GM18519 (cell line): ENCODE measurements around the gene RELB.
"Not testable (repeated sequence)": the region's sequence is repeated elsewhere in the genome, so short reads cannot be mapped to it uniquely, and the experiment has no call there.

Experiments used
- ATAC-seq: cut with Tn5 transposase; IDR thresholded peaks from one replicate; pipeline ENCODE4 v1.9.1; 2021; ENCODE audit warnings: mild to moderate bottlenecking, moderate library complexity; ENCODE audit not compliant: unreplicated experiment, low FRiP score

Gene RELB

DNA sequence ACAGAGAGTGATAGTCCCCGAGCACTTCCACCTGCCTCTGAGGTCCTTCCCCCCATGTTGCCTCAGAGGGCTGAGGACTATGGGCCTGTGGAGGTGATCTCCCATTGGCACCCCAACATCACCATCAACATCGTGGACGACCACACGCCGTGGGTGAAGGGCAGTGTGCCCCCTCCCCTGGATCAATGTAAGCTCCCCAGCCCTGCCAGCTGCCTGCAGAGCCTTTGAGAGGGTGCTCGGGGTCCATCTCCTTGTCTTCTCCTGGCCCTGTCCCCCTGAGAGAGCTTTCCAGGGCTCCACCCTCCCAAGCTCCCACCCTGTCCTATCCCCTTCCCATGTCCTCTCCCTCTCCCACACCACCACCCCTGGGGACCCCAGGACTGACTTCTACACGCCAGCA is 14.9 kb upstream of the RELB start:
- ATAC-seq = no peak

- ATAC-seq = no peak
Measured at GRCh38 chr19:44987148-44987675, 14.1 kb upstream of the RELB start.

- no peak for ATAC-seq
Measured at GRCh38 chr19:44988273-44988672, 13.0 kb upstream of the RELB start.

DNA sequence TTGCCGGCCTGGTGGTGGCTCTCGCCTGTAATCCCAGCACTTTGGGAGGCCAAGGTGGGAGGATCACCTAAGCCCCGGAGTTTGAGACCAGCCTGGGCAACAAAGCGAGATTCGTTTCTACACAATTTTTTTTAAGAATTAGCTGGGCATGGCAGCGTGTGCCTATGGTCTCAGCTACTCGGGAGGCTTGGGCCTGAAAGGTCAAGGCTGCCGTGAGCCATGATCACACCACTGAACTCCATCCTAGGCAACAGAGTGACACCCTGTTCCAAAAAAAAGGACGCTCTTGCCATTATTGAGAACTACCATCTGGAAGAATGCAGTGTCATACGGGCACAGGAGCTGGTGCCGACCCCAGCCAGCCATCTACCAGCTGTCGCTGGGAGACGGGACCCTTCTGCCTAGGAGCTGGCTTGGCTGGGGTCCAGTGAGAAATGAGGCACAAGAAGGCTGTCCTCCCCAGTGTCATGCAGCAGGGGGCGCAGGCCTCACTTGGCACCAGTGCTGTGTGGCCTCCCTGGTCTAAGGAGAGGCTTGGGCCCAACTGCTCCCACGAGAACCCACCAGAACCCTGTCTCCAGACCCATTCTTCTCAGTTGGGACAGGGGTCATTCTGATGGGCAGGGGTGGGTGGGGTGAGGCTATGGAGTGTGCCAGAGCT is 12.2 kb upstream of the RELB start:
- no peak for ATAC-seq

- ATAC-seq = no peak
Measured at GRCh38 chr19:44990459-44990858, 10.8 kb upstream of the RELB start.

GRCh38 chr19:44990966-44991365 is 10.3 kb upstream of the RELB start:
- no peak for ATAC-seq

- no peak for ATAC-seq
Measured at GRCh38 chr19:44992336-44993163, 8.7 kb upstream of the RELB start.

- ATAC-seq = no peak
Measured at GRCh38 chr19:44993526-44993925, 7.7 kb upstream of the RELB start.

DNA sequence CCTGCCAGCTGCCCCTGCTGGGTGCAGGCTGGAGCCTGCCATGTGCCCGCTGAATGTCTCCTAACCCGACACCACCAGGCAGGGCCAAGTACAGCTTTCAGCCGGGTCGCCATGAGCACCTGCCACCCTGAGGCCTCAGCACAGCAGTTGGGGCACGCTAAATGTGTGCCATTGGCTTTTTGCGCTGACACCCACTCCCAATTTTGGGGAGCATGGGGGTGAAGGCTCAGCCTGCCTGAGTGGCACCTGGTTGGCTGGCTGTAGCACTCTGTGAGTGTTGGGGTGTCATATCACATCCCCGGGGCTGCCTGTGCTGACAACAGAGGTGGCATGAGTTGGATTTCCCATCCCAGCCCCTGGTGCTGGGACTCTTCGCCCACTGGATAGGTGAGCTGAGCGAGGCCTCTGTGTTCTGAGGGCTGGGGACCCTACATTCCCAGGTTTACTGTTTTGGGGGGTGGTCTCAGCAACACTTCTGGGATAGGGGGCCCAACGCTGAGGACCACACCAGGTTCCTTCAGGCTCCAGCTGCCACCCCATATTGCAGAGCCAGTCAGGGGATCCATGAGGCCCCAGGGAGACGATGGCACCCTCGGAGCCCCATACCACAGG is 7.2 kb upstream of the RELB start:
- no peak for ATAC-seq

GRCh38 chr19:44998025-44998424 is 3.2 kb upstream of the RELB start:
- ATAC-seq = no peak

DNA sequence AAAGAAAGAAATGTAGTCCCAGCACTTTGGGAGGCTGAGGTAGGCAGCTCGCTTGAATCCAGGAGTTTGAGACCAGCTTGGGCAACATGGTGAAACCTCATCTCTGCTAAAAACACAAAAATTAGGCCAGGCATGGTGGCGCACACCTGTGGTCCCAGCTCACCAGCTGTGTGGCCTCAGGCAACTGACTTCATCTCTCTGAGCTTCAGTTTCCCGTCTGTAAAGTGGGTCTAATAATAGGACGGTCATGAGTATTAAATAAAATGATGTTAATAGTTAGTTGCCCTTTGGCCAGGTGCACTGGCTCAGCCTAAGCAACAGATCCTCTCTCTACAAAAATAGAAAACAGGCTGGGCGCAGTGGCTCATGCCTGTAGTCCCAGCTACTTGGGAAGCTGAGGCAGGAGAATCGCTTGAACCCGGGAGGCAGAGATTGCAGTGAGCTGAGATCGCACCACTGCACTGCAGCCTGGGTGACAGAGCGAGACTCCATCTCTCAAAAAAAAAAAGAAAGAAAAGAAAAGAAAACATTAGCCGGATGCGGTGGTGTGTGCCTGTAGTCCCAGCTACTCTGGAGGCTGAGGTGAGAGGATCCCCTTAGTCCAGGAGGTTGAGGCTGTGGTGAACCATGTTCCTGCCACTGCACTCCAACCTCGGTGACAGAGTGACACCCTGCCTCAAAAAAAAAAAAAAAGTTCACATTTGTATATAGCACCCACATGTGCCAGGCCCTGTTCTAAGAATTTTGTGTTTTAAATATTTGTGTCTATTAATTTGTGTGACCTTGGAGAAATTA is 1.9 kb upstream of the RELB start:
- ATAC-seq = not testable (repeated sequence)

GRCh38 chr19:45000665-45001064 is 599 bp upstream of the RELB start:
- not testable (repeated sequence) for ATAC-seq

DNA sequence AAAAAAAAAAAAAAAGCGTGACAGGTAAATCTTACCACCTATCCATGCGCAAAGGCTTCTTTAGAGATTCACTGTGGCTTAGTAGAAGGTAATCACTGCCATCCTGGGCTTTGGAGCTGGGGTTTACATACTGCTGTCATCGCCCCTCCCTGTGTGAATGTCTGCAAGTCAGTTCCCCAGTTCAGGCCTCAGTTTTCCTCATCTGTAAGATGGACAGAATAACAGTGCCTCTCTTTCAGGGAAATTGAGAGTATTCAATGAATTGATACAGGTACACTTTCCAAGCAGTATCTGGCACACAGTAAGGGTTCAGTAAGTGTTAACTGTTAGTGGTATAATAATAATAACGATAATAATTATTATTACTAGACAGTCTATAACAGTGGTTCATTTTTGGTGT is 2.2 kb downstream of the RELB start:
- ATAC-seq = no peak

DNA sequence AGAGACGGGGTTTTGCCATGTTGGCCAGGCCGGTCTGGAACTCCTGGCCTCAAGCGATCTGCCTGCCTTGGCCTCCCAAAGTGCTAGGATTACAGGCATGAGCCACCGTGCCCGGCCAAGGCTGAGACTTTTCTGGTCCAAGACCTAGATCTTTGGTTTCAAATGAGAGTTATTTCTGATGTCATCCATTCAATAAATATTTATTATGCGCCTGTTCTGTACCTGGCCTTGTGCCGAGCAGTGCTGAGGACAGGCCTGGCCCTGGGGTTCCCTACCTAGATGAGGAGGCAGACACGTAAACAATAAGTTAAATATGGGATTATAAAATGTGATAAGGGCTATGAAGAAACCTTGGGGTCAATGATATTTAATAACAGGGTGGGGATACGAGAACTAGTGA is 4.5 kb downstream of the RELB start:
- ATAC-seq = no peak

DNA sequence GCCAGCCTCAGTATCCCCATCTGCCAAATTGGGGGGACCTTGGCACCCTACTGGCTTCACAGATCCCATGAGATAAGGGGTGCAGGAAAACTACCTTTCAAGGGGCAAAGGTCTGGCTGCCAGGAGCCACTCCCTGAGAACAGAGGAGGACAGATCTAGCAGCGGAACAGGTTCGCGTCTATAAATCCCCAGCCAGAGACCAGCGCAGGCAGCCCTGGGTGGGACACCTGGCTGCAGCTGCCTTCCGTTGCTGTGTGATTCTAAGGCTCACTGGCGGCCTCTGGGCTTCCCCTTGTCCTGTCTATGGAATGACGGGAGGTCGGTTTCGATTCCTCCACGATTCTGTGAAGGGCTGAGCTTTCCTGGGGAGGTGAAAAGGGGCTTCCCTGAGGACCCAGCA is 7.3 kb downstream of the RELB start:
- no peak for ATAC-seq

- ATAC-seq = no peak
Measured at GRCh38 chr19:45009625-45010255, 8.5 kb downstream of the RELB start.

DNA sequence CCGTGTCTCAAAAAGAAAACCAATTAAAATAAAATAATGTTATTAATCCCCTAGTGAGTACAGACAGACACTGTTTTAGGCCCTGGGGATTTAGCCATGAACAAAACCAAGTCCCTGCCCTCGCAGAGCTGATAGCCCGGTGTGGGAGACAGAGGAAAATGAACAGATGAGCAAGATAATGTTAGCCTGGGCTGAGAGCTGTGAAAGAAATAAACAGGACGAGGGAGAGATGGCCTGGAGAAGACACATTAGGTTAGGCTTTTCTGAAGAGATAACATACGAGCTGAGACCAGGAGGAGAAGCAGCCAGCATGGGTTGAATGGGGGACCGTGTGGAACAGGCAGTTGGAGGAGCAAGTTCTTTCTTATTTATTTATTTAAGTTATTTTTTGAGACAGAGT is 9.0 kb downstream of the RELB start:
- ATAC-seq = no peak

GRCh38 chr19:45011959-45012358 is 10.7 kb downstream of the RELB start:
- no peak for ATAC-seq

- peak; percentile 50 for ATAC-seq
Measured at GRCh38 chr19:45016388-45017314, 15.4 kb downstream of the RELB start.
